Measurements from ENCODE around the gene PDP2.

The PDP2 gene, protein sequence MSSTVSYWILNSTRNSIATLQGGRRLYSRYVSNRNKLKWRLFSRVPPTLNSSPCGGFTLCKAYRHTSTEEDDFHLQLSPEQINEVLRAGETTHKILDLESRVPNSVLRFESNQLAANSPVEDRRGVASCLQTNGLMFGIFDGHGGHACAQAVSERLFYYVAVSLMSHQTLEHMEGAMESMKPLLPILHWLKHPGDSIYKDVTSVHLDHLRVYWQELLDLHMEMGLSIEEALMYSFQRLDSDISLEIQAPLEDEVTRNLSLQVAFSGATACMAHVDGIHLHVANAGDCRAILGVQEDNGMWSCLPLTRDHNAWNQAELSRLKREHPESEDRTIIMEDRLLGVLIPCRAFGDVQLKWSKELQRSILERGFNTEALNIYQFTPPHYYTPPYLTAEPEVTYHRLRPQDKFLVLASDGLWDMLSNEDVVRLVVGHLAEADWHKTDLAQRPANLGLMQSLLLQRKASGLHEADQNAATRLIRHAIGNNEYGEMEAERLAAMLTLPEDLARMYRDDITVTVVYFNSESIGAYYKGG

DNA sequence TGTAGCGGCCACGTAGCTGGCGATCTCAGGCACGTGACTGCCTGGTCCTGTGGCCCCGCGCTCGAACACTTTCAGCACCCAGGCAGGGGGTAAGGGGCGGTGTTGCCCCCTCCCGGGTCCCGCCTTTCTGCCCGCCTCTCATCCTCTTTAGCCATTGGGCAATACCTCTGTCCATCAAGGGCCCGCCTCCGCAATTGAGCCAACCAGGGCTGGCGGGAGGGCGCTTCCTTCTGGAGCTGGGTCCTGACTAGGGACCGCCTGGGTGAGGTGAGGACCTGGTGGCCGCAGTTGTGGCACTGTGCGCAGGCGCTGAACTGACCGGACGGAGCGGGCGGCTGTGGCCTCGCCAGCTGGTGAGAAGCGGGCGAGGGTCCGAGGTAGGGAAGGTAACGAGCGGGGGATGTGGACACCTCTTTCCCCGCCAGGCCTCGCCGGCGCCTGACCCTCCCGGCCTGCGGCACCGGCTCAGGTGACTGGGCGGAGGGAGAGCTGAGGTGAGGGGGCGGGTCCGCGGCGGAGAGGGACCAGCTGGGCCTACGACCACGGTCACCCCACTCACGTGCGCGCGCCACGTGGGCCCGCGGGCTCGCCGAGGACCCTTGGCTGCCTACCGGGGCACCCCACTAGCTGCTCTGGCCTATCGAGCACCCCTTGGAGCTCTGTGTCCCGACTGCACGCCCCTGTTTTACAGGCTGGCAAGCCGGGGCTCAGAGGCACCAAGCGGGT lies at the start of gene PDP2:
Gene PDP2, plus strand, starts transcription at position 228 of the 726 bp plus-strand sequence. CDS start 3,770 bp downstream, outside the sequence.
- DNase-seq (ENCODE audit: low read depth in 2 of 2), result peak; percentile 85 to 90

DNA sequence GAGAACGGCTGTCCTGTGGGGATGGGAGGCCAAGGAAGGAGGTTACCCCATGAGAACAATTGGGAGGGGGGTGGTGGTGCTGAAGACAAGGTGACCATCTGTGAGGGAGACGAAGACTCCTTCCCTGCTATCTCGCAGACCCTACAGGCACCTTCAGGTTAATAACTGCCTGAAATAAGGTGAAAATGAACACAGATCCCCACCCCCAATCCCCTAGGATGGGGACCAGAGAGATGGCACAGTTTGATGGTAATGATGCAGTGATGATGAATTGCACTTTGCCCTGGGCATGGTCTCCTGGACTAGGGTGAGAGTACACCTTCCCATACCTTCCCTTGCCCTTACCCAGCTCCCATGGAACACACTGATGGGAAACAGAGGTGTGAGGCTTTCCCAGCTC lies 48.1 kb upstream of the PDP2 start:
- no peak for DNase-seq (ENCODE audit: low read depth in 2 of 2)

DNA sequence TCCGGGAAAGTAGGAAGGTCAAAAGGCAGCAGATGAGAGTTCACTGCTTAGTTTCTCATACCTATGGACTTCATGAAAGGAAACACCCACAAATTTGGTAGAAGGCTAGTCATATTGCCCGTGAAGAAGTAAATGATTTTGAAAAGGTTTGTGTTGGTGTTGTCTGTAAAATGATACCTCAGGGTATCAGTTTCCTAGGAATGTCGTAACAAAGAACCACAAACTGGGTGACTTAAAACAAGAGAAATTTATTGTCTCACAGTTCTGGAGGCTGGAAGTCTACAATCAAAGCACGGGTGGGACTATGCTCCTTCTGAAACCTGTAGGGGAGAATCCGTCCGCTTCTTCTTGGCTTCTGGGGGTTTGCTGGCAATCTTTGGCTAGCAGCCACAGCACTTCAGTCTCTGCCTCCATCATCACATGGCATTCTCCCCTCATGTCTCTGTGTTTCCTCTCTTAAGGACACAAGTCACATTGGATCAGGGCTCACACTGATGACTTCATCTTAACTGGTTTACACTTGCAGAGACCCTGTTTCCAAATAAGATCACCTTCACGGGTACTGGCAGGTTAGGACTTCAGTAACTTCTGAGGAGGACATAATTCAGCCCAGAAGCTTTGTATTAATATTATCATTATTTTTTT lies 47.5 kb upstream of the PDP2 start:
- DNase-seq (ENCODE audit: low read depth in 2 of 2), result no peak

DNA sequence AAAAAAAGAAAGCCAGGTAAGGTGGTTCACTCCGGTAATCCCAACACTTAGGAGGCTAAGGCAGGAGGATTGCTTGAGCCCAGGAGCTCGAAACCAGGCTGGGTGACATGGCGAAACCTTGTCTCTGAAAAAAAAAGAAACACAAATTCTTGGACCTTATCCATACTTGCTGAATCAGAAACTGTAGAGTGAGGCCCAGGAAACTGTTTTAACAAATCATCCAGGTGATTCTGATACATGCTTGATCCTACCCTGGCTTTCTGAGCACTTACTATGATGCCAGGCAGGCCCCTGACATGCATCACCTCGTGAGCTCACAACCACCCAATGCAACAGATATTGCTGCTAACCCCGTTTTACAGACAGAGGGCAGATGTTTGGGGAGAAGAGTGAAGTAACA lies 45.6 kb upstream of the PDP2 start:
- no peak for DNase-seq (ENCODE audit: low read depth in 2 of 2)

DNA sequence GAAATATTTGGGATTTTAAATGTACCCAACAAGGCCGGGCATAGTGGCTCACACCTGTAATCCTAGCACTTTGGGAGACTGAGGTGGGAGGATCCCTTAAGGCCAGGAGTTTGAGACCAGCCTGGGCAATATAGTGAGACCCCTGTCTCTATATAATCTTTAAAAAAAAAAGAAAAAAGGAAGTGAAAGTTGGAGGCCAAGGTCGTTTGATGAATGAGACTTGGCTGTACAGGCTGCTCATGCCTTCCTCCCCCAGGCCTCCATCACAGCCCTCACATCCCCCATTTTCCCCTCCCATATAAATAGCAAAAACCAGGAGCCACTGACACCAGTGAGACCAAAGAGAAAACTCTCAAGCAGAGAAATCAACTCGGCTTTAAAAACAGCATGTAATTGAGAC lies 39.4 kb upstream of the PDP2 start:
- DNase-seq (ENCODE audit: low read depth in 2 of 2), result no peak

DNA sequence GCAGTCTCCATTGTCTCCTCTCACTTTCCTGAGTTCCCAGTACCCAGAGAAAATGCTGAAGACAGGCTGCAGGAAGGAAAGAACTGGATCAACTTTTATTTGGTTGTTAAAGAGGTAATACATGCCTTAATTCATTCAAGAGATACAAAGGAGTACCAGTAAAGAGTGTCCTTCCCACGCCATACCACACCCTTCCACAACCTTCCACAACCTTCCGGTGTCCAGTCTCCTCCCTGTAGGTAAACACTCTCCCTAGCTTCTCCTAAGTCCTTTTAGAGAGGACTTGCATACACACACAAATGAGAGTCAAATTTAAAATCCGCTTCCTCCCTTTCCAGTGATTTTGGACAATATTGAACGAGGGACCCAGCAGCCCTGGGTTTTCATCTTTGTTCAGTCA lies 38.9 kb upstream of the PDP2 start:
- DNase-seq (ENCODE audit: low read depth in 2 of 2), result no peak

DNA sequence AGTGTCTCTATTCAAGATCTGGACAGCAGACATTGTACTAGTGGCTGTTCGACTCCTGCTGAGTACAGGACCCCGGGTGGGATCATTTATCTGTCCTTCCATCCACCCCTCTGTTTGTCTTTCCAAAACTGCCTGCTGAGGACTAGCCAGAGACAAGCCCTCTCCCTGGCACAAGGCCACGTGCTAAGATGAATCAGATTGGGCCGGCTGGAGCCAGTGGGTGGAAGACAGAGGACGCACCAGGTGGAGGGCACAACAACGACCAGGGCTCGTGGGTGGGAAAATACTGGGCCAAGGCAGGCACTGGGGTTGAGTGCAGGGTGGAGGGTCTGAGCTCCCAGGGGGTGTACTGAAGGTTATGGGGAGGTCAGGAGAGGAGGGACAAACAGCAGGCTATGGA lies 37.5 kb upstream of the PDP2 start:
- no peak for DNase-seq (ENCODE audit: low read depth in 2 of 2)

DNA sequence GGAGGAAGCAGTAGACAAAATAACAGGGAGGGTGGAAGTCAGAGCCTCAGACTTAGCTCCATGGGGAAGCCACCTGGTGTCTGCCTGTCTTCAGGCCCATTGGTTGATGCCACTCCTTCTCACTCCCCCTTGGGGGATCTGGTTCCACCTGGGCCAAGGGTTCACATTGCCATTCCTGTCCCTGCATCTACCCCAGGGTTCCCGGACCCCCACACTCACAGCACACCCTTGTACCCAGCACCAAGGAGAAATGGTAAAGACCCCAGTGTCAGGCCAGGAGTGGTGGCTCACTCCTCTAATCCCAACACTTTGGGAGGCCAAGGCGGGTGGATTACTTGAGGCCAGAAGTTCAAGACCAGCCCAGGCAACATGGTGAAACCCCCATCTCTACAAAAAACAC lies 37.1 kb upstream of the PDP2 start:
- no peak for DNase-seq (ENCODE audit: low read depth in 2 of 2)

DNA sequence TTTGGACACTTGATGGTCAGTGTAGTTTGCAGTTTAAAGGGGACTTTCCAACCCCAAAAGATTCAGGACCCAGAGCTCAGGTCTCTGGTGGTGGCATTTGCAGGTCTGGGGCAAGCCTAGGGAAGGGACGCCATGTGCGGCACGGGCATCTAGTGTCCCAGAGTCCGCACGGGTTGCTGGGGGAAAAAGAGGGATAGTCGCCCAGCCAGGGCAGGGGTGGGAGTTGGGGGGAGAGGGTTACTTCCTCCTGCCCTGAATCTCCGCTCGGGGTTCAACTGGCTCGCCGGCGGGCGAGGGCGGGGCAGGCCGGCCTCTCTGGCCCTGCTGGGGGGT lies 36.3 kb upstream of the PDP2 start:
- no peak for DNase-seq (ENCODE audit: low read depth in 2 of 2)

DNA sequence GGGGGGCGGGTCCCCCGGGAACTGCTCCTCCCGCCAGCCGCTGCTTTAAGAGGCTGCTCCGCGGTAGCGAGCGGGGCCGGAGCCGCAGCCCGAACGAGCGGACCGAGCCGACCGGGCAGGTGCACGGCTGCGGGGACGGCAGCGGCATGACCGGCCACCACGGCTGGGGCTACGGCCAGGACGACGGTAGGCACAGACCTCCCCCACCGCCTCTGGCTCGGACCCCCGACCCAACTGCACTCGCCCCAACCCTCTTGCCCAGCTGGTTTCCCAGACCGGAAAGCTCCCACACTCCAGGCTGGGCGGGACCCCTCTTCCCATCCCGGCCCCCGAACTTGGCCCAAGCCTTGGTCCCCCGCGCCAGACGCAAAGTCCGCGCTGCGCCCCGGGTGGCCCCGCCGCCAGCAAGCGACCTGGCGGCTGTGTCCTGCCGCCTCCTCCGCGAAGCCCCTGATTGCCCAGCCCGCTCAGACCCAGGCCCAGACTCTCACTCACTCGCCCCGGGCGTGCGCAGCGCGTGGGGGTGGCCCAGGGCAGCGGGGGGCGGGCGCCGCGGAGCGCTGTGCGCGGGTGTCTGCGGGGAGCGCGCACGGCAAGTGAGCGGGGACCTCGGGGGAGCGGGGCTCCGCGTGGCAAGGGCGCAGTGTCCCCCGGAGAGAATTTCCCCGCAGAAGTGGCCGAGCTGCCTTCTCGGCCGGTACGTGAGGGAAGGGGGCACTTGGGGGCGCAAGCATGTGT lies 35.8 kb upstream of the PDP2 start, which contains the start of gene CA7:
Gene CA7, plus strand, starts transcription at position 73 of the 738 bp plus-strand sequence. Its CDS starts 74 bp downstream, at position 147.
- DNase-seq (ENCODE audit: low read depth in 2 of 2), result no peak

DNA sequence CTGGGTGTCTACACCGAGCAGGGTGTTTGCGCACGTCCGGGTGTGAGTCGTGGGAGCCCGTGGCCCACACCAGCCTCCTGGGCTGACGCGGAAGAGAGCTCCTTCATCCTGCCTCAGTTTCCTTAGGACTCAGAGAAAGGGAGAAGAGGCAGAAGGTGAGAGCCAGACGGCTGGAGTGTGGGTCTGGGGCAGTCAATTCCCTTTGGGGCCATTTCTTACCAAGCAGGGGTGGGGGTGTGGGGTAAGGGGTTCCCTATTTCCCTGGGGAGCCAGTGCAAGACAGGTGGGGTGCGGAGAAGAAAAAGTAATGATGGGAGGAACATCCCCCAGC lies 35.3 kb upstream of the PDP2 start:
- no peak for DNase-seq (ENCODE audit: low read depth in 2 of 2)

DNA sequence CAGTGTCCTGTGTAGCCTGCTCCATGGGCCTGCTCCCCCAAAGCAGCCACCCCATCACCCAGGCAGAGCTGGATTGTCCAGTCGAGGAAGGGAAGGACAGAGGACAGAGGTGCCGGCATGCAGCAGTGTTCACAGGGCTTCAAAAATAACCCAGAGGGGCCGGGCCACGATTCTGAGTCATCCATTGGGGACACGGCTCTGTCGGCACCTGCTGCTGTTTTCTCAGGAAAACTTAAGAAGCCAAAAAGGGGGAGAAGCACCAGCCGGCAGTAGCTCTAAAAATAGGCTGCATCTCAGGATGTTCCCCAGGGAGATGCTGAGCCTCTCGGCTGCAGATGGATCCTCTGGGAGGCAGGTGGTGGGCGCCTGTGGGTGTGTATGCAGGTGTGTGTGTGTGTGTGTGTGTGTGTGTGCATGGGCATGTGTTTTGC lies 34.5 kb upstream of the PDP2 start:
- no peak for DNase-seq (ENCODE audit: low read depth in 2 of 2)

DNA sequence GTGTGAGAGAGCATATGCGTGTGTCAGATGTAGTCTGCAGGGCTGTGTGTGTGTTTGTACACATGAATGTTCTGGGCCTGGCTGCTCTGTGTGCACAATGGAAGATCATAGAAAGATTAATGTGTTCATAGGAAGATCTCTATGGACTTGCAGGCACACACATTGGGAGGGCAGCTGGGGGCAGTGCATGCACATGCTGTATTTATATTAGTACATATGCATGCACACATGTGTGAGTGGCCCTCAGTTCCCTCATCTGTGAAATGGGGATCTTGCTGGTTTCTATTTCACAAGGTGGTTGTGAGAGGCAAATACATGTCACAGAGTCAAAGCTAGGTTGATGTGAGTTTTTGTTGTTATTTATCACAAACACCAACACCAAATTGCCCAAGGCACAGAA lies 34.0 kb upstream of the PDP2 start:
- DNase-seq (ENCODE audit: low read depth in 2 of 2), result no peak

DNA sequence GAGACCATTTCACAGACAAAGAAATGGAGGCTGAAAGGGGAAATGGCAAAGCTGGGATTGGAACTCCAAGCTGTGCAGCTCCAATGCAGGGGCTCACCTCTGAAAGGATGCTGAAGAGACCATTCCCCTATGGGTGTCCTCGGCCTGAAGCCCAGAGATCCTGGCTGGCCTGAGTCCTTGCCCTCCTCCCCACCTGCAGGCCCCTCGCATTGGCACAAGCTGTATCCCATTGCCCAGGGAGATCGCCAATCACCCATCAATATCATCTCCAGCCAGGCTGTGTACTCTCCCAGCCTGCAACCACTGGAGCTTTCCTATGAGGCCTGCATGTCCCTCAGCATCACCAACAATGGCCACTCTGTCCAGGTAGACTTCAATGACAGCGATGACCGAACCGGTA lies 33.5 kb upstream of the PDP2 start:
- DNase-seq (ENCODE audit: low read depth in 2 of 2), result no peak

DNA sequence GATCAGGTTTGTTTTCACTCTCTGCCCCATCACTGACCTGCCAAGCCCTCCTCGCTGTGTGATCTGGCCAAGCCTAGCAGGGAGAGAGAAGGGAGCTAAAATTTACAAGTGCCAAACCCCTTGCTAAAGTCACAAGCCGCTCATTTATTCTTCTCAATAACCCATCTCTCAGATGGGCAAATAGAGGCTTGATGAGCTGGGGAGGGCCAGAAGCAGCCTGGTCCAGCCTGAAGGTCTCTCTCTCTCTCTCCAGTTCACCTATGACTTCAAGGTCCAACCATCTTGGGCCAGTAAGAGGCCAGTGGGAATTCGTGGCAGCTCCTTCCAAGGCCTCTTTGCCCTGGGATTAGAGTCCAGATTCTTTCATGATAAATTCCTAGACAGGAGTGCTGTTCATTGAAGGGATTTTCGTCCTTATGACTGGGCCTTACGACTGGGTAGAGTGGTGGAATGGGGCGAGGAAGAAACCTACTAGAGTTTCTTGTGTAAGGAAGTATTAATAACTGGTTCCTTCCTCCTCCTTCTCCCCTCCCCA lies 32.7 kb upstream of the PDP2 start:
- no peak for DNase-seq (ENCODE audit: low read depth in 2 of 2)

DNA sequence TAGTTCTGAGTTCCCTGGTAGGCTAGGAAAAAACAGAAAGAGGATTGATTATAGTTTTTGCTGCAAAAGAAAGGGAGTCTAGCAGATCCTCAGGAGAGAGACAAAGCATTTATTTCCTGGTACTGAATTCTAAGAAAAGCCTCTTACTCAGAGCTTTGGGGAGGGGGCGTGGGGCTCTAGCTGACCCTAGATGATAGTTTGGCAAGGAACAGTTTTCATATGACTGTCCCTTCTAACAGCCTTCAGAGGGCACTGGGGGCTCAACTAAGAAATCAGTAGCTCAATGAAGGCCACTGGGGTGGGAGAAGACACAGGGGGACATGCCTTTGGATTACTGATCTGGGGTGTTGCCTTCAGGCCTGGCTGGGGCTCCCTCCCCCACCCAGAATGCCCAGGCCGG lies 32.1 kb upstream of the PDP2 start:
- DNase-seq (ENCODE audit: low read depth in 2 of 2), result no peak

DNA sequence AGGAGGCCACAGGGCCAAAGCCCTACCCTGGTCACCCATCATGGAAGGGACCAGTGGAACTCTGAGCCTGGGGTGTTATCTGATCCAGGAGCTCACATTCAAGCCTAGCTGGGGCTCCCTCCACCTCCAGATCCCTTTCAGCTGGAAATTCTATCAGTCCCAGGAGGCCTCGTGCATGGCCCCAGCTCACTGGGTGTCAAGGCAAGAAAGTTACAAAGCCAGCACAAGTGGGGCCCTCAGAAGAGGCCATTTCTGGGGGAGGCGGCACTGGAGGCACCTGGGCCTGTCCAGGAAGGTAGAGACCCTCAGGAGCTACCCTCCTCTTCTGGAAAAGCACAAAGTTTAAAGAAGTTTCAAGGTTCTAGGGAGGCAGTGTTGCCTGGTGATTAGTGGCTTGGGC lies 31.3 kb upstream of the PDP2 start:
- no peak for DNase-seq (ENCODE audit: low read depth in 2 of 2)

DNA sequence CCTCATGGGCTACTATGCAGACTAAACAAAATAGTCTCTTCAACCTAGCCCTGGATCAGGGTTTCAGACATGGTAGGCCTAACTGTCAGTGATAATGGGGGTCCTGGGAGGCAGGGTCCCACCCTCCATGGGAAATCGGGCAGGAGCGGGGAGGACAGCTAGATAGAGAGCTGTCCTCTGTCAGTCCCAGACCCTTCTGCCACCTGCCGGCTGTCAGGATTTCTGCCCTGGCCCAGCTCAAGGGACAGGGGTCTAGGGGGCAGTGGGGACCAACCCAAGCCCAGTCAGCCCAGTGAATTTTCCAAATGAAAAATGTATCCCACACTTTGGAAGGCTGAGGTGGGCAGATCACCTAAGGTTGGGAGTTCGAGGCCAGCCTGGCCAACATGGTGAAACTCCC lies 30.8 kb upstream of the PDP2 start:
- no peak for DNase-seq (ENCODE audit: low read depth in 2 of 2)

DNA sequence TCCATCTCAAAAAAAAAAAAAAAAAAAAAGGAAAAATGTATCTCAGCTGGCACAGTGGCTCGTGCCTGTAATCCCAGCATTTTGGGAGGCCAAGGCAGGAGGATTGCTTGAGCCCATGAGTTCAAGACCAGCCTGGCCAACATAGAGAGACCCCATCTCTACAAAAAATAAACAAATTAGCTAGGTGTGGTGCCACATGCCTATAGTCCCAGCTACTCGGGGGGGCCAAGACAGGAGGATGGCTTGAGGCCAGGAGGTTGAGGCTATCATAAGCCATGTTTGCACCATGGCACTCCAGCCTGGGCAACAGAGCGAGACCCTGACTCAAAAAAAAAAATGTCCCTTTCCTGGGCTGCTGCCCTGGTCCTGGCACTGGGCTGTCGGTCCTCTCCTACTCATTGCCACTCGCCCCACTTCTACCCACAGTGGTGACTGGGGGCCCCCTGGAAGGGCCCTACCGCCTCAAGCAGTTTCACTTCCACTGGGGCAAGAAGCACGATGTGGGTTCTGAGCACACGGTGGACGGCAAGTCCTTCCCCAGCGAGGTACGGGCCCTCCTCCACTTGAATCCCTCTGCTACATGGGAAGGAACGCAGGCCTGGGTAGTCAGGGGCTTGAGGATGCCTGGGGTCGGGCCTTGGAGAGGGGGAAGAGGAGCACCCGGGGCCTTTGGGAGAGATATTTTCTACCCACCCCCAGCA lies 30.1 kb upstream of the PDP2 start:
- no peak for DNase-seq (ENCODE audit: low read depth in 2 of 2)

DNA sequence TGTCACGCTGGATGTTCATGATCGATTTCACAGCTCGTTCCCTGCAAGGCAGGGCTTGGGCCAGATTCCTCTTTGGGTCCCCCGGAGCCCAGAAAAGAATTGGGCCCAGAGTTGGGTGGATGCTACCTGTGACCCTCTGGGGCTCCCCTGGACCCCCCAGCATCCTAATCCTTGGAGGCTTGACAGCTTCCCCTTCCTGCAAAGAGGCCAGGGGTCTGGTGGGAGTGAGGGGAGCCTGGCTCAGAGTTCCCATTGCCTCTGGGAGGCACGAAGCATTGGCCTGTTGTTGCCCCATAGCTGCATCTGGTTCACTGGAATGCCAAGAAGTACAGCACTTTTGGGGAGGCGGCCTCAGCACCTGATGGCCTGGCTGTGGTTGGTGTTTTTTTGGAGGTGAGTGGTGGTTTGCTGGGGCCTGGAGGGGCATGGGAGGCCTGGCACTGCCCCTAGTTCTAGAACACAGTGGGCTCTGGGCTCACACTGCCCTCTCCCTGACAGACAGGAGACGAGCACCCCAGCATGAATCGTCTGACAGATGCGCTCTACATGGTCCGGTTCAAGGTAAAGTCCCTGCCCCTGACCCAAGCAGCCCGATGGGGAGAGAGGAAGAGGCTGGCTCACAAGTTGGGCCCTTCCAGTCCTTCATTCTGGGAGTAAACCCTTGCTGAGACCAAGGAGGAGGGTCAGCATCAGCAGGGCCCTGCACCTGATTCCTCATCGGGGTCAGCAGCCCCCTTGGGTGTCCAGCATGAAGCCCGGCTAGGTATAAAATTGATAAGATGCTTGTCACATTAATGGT lies 28.9 kb upstream of the PDP2 start:
- DNase-seq (ENCODE audit: low read depth in 2 of 2), result no peak
